Measurements from ENCODE around the gene ACAD8.
"Not testable (repeated sequence)": the region's sequence is repeated elsewhere in the genome, so short reads cannot be mapped to it uniquely, and the experiment has no call there.

Gene ACAD8

GRCh38 chr11:134267966-134268365 is 14.6 kb downstream of the ACAD8 start:
- DNase-seq, result no peak

GRCh38 chr11:134270250-134270714 is 16.9 kb downstream of the ACAD8 start:
- no peak for DNase-seq

GRCh38 chr11:134271978-134272377 is 18.6 kb downstream of the ACAD8 start:
- DNase-seq, result no peak

- DNase-seq, result no peak
These were observed 19.3 kb downstream of the ACAD8 start for GRCh38 chr11:134272381-134273316.

- DNase-seq, result no peak
These were observed 19.9 kb downstream of the ACAD8 start for GRCh38 chr11:134273317-134273712.

GRCh38 chr11:134275188-134275533 is 21.8 kb downstream of the ACAD8 start:
- no peak for DNase-seq

GRCh38 chr11:134275534-134276395 is 22.4 kb downstream of the ACAD8 start, which contains the start of gene GLB1L3:
Gene GLB1L3 (plus strand): TSS chr11:134276379. CDS start chr11:134276741, 362 bp downstream.
- peak; percentile 71 for DNase-seq

- DNase-seq, result no peak
These were observed 23.2 kb downstream of the ACAD8 start for GRCh38 chr11:134276396-134277182.

GRCh38 chr11:134277183-134278001 is 24.0 kb downstream of the ACAD8 start:
- no peak for DNase-seq

- no peak for DNase-seq
These were observed 25.0 kb downstream of the ACAD8 start for GRCh38 chr11:134278356-134278755.

- not testable (repeated sequence) for DNase-seq
These were observed 28.3 kb downstream of the ACAD8 start for GRCh38 chr11:134281635-134282034.

GRCh38 chr11:134282121-134283045 is 29.0 kb downstream of the ACAD8 start:
- no peak for DNase-seq

GRCh38 chr11:134283461-134284230 is 30.3 kb downstream of the ACAD8 start:
- DNase-seq, result no peak

- not testable (repeated sequence) for DNase-seq
These were observed 31.0 kb downstream of the ACAD8 start for GRCh38 chr11:134284349-134284748.

- DNase-seq, result no peak
These were observed 34.2 kb downstream of the ACAD8 start for GRCh38 chr11:134287561-134287960.

- DNase-seq, result no peak
These were observed 35.1 kb downstream of the ACAD8 start for GRCh38 chr11:134288486-134288885.

- no peak for DNase-seq
These were observed 35.8 kb downstream of the ACAD8 start for GRCh38 chr11:134289167-134289566.

GRCh38 chr11:134289789-134290188 is 36.4 kb downstream of the ACAD8 start:
- DNase-seq, result no peak

- no peak for DNase-seq
These were observed 37.3 kb downstream of the ACAD8 start for GRCh38 chr11:134290646-134291045.

- DNase-seq, result no peak
These were observed 37.8 kb downstream of the ACAD8 start for GRCh38 chr11:134291196-134291595.
